Activated CD4-positive, alpha-beta T cell treated with anti-CD3 and anti-CD28 coated beads, Interleukin-2, amount 50 U/mL, for 24 hours (primary cell): ENCODE data around the gene SHOX.
"Not testable (repeated sequence)": the region's sequence is repeated elsewhere in the genome, so short reads cannot be mapped to it uniquely, and the experiment has no call there.

Experiments used
- DNase-seq, 2 donors: peaks; one replicate each; pipeline ENCODE4 v3.0.0-alpha.2; 2020; ENCODE audit warnings: low read depth in 1 of 2, low spot score in 1 of 2

SHOX gene

GRCh38 chrX:636981-637659 lies 6.5 kb downstream of the SHOX start:
- no peak for DNase-seq

DNA sequence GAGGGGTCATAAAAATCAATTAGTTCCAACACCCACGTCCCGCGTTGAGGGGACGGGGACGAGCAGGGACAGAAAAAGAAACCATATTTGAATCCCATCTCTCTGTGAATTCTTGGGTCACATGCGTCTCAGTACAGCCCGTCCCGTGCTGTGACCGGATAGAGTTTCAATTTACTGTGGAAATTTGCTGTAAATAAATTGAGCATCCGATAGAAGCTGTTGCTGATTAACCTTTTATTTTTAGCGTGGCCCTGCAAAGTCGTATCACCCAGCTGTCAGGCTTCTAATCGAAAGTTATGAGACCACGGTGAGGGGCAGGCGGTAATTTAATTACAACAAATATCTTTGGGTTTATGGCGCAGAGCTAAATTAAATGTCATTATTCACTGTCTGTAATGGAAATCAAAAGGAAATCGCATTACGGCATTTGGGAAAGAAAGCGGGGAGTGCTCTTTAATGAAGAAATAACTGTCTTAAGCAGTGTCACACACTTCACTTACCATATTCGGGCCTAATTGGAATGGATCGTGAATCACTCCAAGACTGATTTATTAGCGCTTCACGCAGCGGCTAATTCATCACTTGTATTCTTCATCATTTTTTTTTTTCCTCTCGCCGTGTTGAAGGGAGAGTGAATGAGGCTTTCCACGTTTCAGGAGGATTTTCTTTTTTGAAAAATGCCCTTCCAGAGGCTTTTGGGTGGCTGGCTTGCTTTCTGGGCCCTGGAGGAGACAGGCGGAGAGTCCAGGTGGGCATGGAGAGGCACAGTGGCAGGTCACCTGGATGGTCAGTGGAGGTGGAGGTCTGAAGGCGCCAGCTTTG lies 7.3 kb downstream of the SHOX start:
- DNase-seq = no peak

GRCh38 chrX:638482-639131 lies 8.0 kb downstream of the SHOX start:
- DNase-seq = no peak

- no peak for DNase-seq
Observed at GRCh38 chrX:639151-639550, 8.6 kb downstream of the SHOX start.

DNA sequence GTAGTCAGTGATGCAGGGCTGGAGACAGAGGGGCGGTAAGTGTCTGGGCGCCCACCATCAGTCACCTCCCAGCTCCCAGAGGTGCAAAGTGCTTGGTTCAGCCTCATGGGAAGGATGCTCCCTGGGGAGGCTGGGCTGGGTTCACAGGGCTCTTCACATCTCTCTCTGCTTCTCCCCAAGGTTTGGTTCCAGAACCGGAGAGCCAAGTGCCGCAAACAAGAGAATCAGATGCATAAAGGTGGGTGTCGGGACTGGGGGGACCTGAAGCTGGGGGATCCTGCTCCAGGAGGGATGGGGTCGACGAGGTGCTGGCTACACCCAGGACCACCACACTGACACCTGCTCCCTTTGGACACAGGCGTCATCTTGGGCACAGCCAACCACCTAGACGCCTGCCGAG lies 10.1 kb downstream of the SHOX start:
- DNase-seq = no peak

GRCh38 chrX:641671-642435 lies 11.3 kb downstream of the SHOX start:
- no peak for DNase-seq

- no peak for DNase-seq
Observed at GRCh38 chrX:642436-643240, 12.0 kb downstream of the SHOX start.

DNA sequence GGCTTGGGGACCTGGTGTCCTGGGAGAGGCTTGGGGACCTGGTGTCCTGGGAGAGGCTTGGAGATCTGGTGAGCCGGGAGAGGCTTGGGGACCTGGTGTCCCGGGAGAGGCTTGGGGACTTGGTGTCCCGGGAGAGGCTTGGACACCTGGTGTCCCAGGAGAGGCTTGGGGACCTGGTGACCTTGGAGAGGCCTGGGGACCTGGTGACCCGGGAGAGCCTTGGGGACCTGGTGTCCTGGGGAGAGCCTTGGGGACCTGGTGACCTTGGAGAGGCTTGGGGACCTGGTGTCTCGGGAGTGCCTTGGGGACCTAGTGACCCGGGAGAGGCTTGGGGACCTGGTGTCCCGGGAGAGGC lies 12.6 kb downstream of the SHOX start:
- DNase-seq = no peak

DNA sequence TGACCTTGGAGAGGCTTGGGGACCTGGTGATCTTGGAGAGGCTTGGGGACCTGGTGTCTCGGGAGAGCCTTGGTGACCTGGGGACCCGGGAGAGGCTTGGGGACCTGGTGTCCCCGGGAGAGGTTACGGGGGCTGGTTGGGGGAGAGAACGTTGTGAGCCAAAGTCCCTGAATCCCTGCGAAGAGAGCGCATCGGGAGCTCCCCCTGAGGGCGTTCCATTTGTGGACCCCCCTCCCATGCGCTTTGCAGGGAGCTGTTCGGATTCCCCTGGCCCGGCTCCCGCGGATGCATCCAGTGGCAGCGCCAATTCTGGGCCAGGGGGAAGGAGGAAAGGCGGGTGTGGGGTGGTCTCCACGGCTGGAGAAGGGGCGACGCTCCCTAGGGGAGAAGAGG lies 13.3 kb downstream of the SHOX start:
- DNase-seq = no peak

DNA sequence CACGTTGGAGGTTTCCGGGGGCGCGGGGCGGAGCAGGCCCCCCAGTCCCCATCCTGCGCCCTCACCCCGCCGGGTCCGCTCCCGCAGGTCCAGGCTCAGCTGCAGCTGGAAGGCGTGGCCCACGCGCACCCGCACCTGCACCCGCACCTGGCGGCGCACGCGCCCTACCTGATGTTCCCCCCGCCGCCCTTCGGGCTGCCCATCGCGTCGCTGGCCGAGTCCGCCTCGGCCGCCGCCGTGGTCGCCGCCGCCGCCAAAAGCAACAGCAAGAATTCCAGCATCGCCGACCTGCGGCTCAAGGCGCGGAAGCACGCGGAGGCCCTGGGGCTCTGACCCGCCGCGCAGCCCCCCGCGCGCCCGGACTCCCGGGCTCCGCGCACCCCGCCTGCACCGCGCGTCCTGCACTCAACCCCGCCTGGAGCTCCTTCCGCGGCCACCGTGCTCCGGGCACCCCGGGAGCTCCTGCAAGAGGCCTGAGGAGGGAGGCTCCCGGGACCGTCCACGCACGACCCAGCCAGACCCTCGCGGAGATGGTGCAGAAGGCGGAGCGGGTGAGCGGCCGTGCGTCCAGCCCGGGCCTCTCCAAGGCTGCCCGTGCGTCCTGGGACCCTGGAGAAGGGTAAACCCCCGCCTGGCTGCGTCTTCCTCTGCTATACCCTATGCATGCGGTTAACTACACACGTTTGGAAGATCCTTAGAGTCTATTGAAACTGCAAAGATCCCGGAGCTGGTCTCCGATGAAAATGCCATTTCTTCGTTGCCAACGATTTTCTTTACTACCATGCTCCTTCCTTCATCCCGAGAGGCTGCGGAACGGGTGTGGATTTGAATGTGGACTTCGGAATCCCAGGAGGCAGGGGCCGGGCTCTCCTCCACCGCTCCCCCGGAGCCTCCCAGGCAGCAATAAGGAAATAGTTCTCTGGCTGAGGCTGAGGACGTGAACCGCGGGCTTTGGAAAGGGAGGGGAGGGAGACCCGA lies 14.0 kb downstream of the SHOX start:
- no peak for DNase-seq

- no peak for DNase-seq
Observed at GRCh38 chrX:646228-646495, 15.6 kb downstream of the SHOX start.

GRCh38 chrX:646796-647195 lies 16.2 kb downstream of the SHOX start:
- no peak for DNase-seq

DNA sequence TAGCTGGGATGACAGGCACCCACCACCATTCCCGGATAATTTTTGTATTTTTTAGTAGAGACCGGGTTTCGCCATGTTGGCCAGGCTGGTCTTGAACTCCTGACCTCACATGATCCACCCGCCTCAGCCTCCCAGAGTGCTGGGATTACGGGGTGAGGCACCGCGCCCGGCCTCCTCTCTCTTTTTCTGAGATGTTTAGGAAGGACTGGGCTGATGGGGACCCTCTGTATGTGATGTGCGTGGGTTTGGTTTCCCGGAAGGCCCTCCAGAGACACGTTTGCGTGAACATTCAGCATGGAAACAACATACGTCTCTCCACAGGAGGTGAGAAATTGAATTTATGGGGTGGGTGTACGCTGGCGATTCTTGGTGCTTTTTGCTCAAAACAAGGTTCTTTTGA lies 18.6 kb downstream of the SHOX start:
- no peak for DNase-seq

GRCh38 chrX:650324-650723 lies 19.7 kb downstream of the SHOX start:
- no peak for DNase-seq

DNA sequence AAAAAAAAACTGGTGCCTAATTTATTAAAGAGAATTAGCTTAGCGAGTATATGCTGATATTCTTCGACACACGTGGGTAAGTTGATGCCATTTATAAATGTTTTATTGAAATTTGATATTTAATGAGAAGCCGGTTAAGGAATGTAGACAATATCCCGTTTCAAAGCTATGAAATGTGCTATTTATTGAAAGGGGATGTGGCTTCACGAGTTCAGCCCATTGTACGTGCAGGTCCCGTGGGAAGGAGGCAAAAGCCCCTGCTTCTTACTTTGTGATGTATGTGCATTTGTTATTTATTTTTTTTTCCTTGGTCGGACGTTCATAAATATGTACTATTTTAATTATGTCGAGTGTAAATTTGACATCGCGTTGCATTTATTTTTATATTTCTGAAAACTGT lies 20.2 kb downstream of the SHOX start:
- no peak for DNase-seq

DNA sequence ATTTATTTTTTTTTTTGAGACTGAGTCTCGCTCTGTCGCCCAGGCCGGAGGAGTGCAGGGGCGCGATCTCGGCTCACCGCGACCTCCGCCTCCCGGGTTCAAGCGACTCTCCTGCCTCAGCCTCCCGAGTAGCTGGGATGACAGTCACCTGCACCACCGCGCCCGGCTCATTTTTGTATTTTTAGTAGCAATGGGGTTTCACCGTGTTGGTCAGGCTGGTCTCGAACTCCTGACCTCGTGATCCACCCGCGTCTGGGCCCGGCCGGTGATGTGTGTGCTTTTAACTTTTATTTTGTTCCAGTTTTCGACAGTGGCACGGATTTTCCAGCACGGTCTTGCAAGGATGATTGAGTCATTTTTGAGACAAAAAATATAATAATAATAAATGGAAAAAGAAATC lies 21.3 kb downstream of the SHOX start:
- DNase-seq = not testable (repeated sequence)

- DNase-seq = no peak
Observed at GRCh38 chrX:652341-652741, 21.8 kb downstream of the SHOX start.

- DNase-seq = no peak
Observed at GRCh38 chrX:653306-653705, 22.7 kb downstream of the SHOX start.

- DNase-seq = no peak
Observed at GRCh38 chrX:661154-661553, 30.6 kb downstream of the SHOX start.

DNA sequence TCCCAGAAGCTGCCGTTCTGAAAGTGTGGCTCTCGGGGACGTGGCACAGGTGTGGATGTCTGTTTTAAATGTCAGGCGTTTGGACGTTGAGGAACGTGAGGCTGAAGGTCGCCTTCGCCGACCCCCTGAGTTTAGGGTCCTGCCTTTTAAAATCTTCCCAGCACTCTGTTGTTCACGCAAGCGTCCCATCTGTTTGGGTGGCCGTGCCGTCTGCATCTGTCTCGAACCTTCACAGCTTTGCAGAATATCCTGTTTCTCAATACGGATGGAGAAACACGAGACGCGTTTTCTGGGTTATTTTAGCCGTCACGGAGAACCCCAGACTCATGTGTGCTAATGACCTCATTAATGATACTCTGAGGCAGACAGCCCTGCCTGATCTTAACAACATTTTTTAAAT lies 31.5 kb downstream of the SHOX start:
- DNase-seq = no peak
